ENCODE results near the gene DNAL1. TPM values are rescaled to one million over a fixed set of nuclear protein-coding genes. Genes with fewer than 3 reads are reported as not detected.

Gene DNAL1
- total and polyA plus RNA-seq, 9 of the 15 experiments (the other 6 are each of a cell fraction or from before 2014, with no cell fraction given) = 1.6 to 11.7 (median 4.8) TPM

DNA sequence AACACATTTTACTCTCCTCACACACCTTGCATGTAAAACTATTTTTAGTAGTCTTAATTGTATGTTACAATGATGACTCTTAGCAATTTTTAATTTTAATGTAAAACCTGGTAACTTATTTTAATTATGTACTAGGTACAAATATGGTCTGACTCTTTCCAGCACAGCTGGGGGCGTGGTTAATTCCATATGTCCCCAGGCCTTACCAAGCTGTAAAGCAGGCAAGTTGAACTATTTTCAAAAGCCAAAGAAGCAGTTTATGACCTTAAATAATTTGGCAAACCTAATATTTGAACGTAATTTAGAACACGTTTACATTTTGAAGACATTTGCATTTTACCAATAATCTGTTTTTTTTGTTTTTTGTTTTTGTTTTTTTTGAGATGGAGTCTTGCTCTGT lies 41.8 kb upstream of the DNAL1 start:
- no peaks in the 10 kb centered on the region for H3K4me1 ChIP-seq (replicated peaks in 1 of 2; ENCODE audit: control insufficient read depth in 2 of 2, insufficient read depth in 2 of 2, low read length in 2 of 2)
- no peaks in the 10 kb centered on the region for H3K9me3 ChIP-seq (replicated peaks; ENCODE audit: control insufficient read depth, insufficient read depth, low read depth, low read length)
- TF ChIP-seq TSC22D4 (tag; IDR thresholded peaks at IDR 0.05) = no peak
- H3K9ac ChIP-seq (ENCODE audit: insufficient read depth in 1 of 2, low read depth in 2 of 2, low read length in 2 of 2) = no peak overlapping the region
- CTCF ChIA-PET (ENCODE audit: low intra/inter-chr PET ratio) = no interaction called here
- no peak for DNase-seq (ENCODE audit: extremely low read depth in 1 of 4, low spot score in 3 of 4)
- no peaks in the 10 kb centered on the region for H3K36me3 ChIP-seq (ENCODE audit: control insufficient read depth, insufficient read depth, low read length)
- H3K4me2 ChIP-seq (ENCODE audit: insufficient read depth, low read length) = no peak overlapping the region
- H3K79me2 ChIP-seq (ENCODE audit: control insufficient read depth, insufficient read depth, low read length) = no peaks in the 10 kb centered on the region
- H3K4me3 ChIP-seq = no peak overlapping the region
- no peak for FAIRE-seq
- H3K9me1 ChIP-seq (ENCODE audit: control insufficient read depth, insufficient read depth, low read length) = no peaks in the 10 kb centered on the region
- intact Hi-C loops (cut with micrococcal nuclease) = no loop called here
- in situ Hi-C loops (cut with MboI) = no loop called here
- BruUV-seq (replicated peaks) = no TSS peak
- H3K27ac ChIP-seq (ENCODE audit: extremely low read depth, low read depth, low read length) = no peak overlapping the region
- H2AFZ ChIP-seq (ENCODE audit: low read depth, low read length) = no peak overlapping the region
- POLR2A ChIA-PET = no interaction called here
- no peaks in the 10 kb centered on the region for H4K20me1 ChIP-seq (replicated peaks; ENCODE audit: control insufficient read depth, insufficient read depth, low read length)
- 10% methylated on average over 3 of the region's 3 CpGs for WGBS (ENCODE audit: insufficient coverage, low coverage, missing lambda C conversion rate)
- no peaks in the 10 kb centered on the region for H3K27me3 ChIP-seq (ENCODE audit: control insufficient read depth in 2 of 2, insufficient read depth in 2 of 2, low read length in 2 of 2)
- ATAC-seq = no peak

DNA sequence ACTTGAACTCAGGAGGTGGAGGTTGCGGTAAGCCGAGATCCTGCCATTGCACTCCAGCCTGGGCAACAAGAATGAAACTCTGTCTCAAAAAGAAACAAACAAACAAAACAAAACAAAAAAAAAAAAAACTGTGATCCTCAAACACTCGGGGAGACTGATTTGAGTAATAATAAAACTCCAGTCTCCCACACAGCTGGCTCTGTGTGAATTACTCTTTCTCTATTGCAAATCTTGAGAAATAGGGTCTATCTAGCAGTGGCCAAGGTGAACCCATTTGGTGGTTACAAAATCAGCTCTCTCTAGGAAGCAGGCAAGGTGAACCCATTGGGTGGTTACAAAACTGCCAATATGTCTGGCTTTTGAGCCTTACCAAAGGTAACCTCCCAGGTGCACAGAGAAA lies 38.5 kb upstream of the DNAL1 start:
- POLR2A ChIA-PET = interaction anchor here (0.6 to 0.8 kb wide), 3 partner anchors 20 to 359 kb away, joined by 3 to 4 read pairs (median 4); no protein-coding TSS in a partner anchor
- H3K9ac ChIP-seq (ENCODE audit: insufficient read depth in 1 of 2, low read depth in 2 of 2, low read length in 2 of 2) = no peak overlapping the region
- H3K79me2 ChIP-seq (ENCODE audit: control insufficient read depth, insufficient read depth, low read length) = no peaks in the 10 kb centered on the region
- H3K27me3 ChIP-seq (ENCODE audit: control insufficient read depth in 2 of 2, insufficient read depth in 2 of 2, low read length in 2 of 2) = no peaks in the 10 kb centered on the region
- H3K9me1 ChIP-seq (ENCODE audit: control insufficient read depth, insufficient read depth, low read length) = no peaks in the 10 kb centered on the region
- H3K4me3 ChIP-seq = no peak overlapping the region
- no peaks in the 10 kb centered on the region for H3K36me3 ChIP-seq (ENCODE audit: control insufficient read depth, insufficient read depth, low read length)
- no peak overlapping the region for H3K27ac ChIP-seq (ENCODE audit: extremely low read depth, low read depth, low read length)
- H3K9me3 ChIP-seq (replicated peaks; ENCODE audit: control insufficient read depth, insufficient read depth, low read depth, low read length) = no peaks in the 10 kb centered on the region
- intact Hi-C loops (cut with micrococcal nuclease) (no loop called here), in situ Hi-C loops (cut with MboI) (no loop called here)
- ATAC-seq (no peak), FAIRE-seq (no peak), DNase-seq (ENCODE audit: extremely low read depth in 1 of 4, low spot score in 3 of 4) (no peak)
- H3K4me2 ChIP-seq (ENCODE audit: insufficient read depth, low read length) = no peak overlapping the region
- H4K20me1 ChIP-seq (replicated peaks; ENCODE audit: control insufficient read depth, insufficient read depth, low read length) = no peaks in the 10 kb centered on the region
- BruUV-seq (replicated peaks) = no TSS peak
- no peaks in the 10 kb centered on the region for H3K4me1 ChIP-seq (replicated peaks in 1 of 2; ENCODE audit: control insufficient read depth in 2 of 2, insufficient read depth in 2 of 2, low read length in 2 of 2)
- H2AFZ ChIP-seq (ENCODE audit: low read depth, low read length) = no peak overlapping the region
- CTCF ChIA-PET (ENCODE audit: low intra/inter-chr PET ratio) = no interaction called here
- 33% methylated on average over 2 of the region's 3 CpGs for WGBS (ENCODE audit: insufficient coverage, low coverage, missing lambda C conversion rate)
- no peak for TF ChIP-seq CBX1 (IDR thresholded peaks at IDR 0.05; ENCODE audit: low read depth)
- TF ChIP-seq NFATC3 (IDR thresholded peaks at IDR 0.05) = no peak
- TF ChIP-seq ZNF217 (CRISPR knock-in tag; IDR thresholded peaks at IDR 0.05) = no peak
- no peak for TF ChIP-seq PHTF2 (CRISPR knock-in tag; IDR thresholded peaks at IDR 0.05)
- no peak for TF ChIP-seq POLR2H (tag; IDR thresholded peaks at IDR 0.05; ENCODE audit: low read depth)
- TF ChIP-seq, protein P1, sequence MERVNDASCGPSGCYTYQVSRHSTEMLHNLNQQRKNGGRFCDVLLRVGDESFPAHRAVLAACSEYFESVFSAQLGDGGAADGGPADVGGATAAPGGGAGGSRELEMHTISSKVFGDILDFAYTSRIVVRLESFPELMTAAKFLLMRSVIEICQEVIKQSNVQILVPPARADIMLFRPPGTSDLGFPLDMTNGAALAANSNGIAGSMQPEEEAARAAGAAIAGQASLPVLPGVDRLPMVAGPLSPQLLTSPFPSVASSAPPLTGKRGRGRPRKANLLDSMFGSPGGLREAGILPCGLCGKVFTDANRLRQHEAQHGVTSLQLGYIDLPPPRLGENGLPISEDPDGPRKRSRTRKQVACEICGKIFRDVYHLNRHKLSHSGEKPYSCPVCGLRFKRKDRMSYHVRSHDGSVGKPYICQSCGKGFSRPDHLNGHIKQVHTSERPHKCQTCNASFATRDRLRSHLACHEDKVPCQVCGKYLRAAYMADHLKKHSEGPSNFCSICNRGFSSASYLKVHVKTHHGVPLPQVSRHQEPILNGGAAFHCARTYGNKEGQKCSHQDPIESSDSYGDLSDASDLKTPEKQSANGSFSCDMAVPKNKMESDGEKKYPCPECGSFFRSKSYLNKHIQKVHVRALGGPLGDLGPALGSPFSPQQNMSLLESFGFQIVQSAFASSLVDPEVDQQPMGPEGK (CRISPR knock-in tag; IDR thresholded peaks at IDR 0.05; ENCODE audit: borderline replicate concordance) = no peak
- no peak for TF ChIP-seq FOXJ2 (tag; IDR thresholded peaks at IDR 0.05)
- TF ChIP-seq ZBTB17 (CRISPR knock-in tag; IDR thresholded peaks at IDR 0.05) = no peak
- no peak for TF ChIP-seq HNRNPL (IDR thresholded peaks at IDR 0.05; ENCODE audit: low read depth, low read length)
- no peak for TF ChIP-seq SMARCB1 (IDR thresholded peaks at IDR 0.05; ENCODE audit: insufficient read length, low read depth)
- no peak for TF ChIP-seq HDAC8 (tag; IDR thresholded peaks at IDR 0.05)
- TF ChIP-seq, protein P2, sequence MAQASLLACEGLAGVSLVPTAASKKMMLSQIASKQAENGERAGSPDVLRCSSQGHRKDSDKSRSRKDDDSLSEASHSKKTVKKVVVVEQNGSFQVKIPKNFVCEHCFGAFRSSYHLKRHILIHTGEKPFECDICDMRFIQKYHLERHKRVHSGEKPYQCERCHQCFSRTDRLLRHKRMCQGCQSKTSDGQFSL (CRISPR knock-in tag; IDR thresholded peaks at IDR 0.05) = no peak
- TF ChIP-seq, protein P2 (tag; IDR thresholded peaks at IDR 0.05) = no peak
- TF ChIP-seq CBFA2T2 (conservative IDR thresholded peaks at IDR 0.05) = no peak
- no peak for TF ChIP-seq FOXK1 (CRISPR knock-in tag; IDR thresholded peaks at IDR 0.05; ENCODE audit: borderline replicate concordance)

Measured in K562 (cell line).